Measurements from ENCODE around the gene DBNDD1. TPM values are rescaled to one million over a fixed set of nuclear protein-coding genes. Genes with fewer than 3 reads are reported as not detected.
"Not testable (repeated sequence)": the region's sequence is repeated elsewhere in the genome, so short reads cannot be mapped to it uniquely, and the experiment has no call there.

Gene DBNDD1
- total RNA-seq, 1 experiment from 2014 or later, result 64.6 TPM

DNA sequence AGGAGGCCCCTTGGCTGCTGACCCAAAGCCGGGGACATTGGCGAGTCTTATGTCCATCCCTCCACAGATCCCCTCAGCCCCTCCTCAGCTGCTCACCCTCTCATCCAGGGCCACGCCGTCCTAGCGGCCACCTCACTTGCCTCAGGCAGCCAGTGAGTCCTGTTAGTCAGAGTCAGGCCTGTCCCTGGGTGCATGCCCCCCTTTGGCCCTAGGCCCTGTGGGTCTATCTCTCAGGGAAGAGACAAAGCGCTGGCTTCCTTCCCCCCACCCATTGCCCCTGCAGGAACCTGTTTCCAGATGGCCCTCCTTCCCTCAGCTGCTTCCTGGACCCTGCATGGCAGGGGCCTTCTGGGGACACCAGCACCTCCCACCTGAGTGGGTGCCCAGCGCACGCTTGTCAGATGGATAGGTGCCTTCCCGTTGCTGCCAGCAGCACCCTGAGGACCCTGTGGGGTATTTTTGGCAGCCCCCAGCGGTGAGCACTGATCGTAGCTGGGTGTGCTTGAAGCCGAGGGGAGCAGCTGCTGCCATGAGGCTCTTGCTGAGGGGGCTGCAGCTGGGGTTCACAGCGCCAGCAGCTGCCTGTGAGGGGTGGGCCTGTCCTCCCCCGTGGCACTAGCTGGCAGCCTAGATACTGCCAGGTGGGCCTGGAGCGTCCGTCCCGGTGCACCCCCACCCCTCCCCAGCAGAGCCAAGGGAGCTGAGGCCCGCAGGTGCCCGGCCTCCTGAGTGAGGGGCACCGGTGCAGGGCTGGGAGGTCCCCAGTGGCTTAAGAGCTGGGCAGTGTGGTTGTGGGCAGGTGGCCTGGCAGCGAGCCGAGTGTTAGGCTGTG is 8.4 kb downstream of the DBNDD1 start:
- ChIA-PET POLR2A (no interaction called here), CTCF (no interaction called here)
- DNase-seq, result no peak
- Mint-ChIP-seq H3K9me3 (ENCODE audit: unreplicated experiment) (no peaks in the 10 kb centered on the region), H3K27ac (ENCODE audit: unreplicated experiment) (no peak overlapping the region), H3K4me1 (ENCODE audit: low read depth, unreplicated experiment) (no peaks in the 10 kb centered on the region), H3K27me3 (ENCODE audit: insufficient read depth, unreplicated experiment) (no peaks in the 10 kb centered on the region), H3K36me3 (ENCODE audit: insufficient read depth, unreplicated experiment) (peaks cover 56% of the 10 kb centered on the region), H3K4me3 (ENCODE audit: unreplicated experiment) (no peak overlapping the region)
- Histone ChIP-seq H3K4me1 (0 out of 2 replicates have a peak, but pooled peaks cover 7% of the 10 kb centered on the region), H3K36me3 (ENCODE audit: control insufficient read depth, insufficient read depth, low read length) (peaks cover 1% of the 10 kb centered on the region; the same call in 1 of the 2 replicates), H3K4me3 (ENCODE audit: low read depth, low read length) (no peak overlapping the region), H3K27me3 (replicated peaks; ENCODE audit: control insufficient read depth, insufficient read depth, low read length) (no peaks in the 10 kb centered on the region), H3K9me3 (no peaks in the 10 kb centered on the region)
- intact Hi-C loops (cut with micrococcal nuclease; ENCODE audit: unreplicated experiment), result no loop called here
- no TSS peak for BruUV-seq (replicated peaks)
- no peak for TF ChIP-seq CTCF (IDR thresholded peaks at IDR 0.05; ENCODE audit: insufficient read depth in 1 of 2, low read depth in 1 of 2, low read length in 1 of 2, severe bottlenecking in 1 of 2, unreplicated experiment in 1 of 2)

DNA sequence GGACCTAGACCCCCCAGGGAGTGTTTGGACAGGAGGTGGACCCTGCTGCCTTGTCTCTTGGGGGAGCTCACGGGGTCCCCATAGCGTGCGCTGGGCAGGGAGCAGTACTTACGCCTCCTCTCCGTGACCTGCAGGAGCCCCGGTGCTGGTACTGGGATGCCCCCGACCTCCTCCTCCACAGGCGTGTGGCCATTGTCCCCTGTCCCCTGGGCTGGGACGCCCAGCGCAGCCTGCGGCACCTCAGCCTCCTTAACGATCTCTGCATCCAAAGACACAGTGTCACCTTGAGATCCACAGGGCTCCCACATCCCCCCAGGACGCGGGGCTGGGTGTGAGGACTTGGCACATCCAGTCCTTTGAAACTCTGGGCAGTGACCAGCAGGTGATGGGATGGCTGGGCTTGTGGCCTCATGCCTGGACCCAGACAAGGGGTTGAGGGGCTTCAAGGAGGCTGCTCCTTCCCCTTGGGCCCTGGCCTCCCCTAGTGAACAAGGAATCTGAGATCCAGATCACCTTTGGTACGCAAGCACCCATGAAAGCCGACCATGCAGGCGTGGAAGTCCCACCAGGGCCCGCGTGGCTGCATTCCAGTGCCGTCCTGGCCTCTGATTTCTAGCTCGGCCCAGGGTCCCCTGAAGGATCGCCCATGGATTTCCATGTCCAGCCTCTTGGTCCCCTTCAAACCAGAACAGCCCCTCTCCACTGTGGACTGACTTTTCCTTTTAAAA is 9.9 kb downstream of the DBNDD1 start:
- Histone ChIP-seq H3K9me3 (no peaks in the 10 kb centered on the region), H3K36me3 (ENCODE audit: control insufficient read depth, insufficient read depth, low read length) (0 out of 2 replicates have a peak, but pooled peaks cover 1% of the 10 kb centered on the region), H3K27me3 (replicated peaks; ENCODE audit: control insufficient read depth, insufficient read depth, low read length) (no peaks in the 10 kb centered on the region), H3K4me3 (ENCODE audit: low read depth, low read length) (no peak overlapping the region), H3K4me1 (0 out of 2 replicates have a peak, but pooled peaks cover 7% of the 10 kb centered on the region)
- ChIA-PET CTCF (no interaction called here), POLR2A (interaction anchor here (1.0 kb wide), 1 partner anchor 37 kb away, joined by 3 read pairs; no protein-coding TSS in a partner anchor)
- H3K4me1 Mint-ChIP-seq (ENCODE audit: low read depth, unreplicated experiment), result no peaks in the 10 kb centered on the region
- no peaks in the 10 kb centered on the region for H3K9me3 Mint-ChIP-seq (ENCODE audit: unreplicated experiment)
- no TSS peak for BruUV-seq (replicated peaks)
- peaks cover 59% of the 10 kb centered on the region for H3K36me3 Mint-ChIP-seq (ENCODE audit: insufficient read depth, unreplicated experiment)
- no peak for DNase-seq
- intact Hi-C loops (cut with micrococcal nuclease; ENCODE audit: unreplicated experiment), result no loop called here
- no peak overlapping the region for H3K27ac Mint-ChIP-seq (ENCODE audit: unreplicated experiment)
- TF ChIP-seq CTCF (IDR thresholded peaks at IDR 0.05; ENCODE audit: insufficient read depth in 1 of 2, low read depth in 1 of 2, low read length in 1 of 2, severe bottlenecking in 1 of 2, unreplicated experiment in 1 of 2), result no peak
- H3K4me3 Mint-ChIP-seq (ENCODE audit: unreplicated experiment), result no peak overlapping the region
- no peaks in the 10 kb centered on the region for H3K27me3 Mint-ChIP-seq (ENCODE audit: insufficient read depth, unreplicated experiment)

- intact Hi-C loops (cut with micrococcal nuclease; ENCODE audit: unreplicated experiment), result no loop called here
- H3K27me3 ChIP-seq (replicated peaks; ENCODE audit: control insufficient read depth, insufficient read depth, low read length), result no peaks in the 10 kb centered on the region
- ChIA-PET CTCF (no interaction called here), POLR2A (interaction anchor here (0.6 to 1.0 kb wide), 2 partner anchors 35 to 36 kb away, joined by 3 read pairs; no protein-coding TSS in a partner anchor)
- no peak overlapping the region for H3K4me3 ChIP-seq (ENCODE audit: low read depth, low read length)
- Mint-ChIP-seq H3K4me1 (ENCODE audit: low read depth, unreplicated experiment) (no peaks in the 10 kb centered on the region), H3K27ac (ENCODE audit: unreplicated experiment) (no peak overlapping the region), H3K27me3 (ENCODE audit: insufficient read depth, unreplicated experiment) (no peaks in the 10 kb centered on the region), H3K9me3 (ENCODE audit: unreplicated experiment) (no peaks in the 10 kb centered on the region), H3K36me3 (ENCODE audit: insufficient read depth, unreplicated experiment) (peaks cover 57% of the 10 kb centered on the region), H3K4me3 (ENCODE audit: unreplicated experiment) (no peak overlapping the region)
- 0 out of 2 replicates have a peak, but pooled peaks cover 7% of the 10 kb centered on the region for H3K4me1 ChIP-seq
- no peak for TF ChIP-seq CTCF (IDR thresholded peaks at IDR 0.05; ENCODE audit: insufficient read depth in 1 of 2, low read depth in 1 of 2, low read length in 1 of 2, severe bottlenecking in 1 of 2, unreplicated experiment in 1 of 2)
- 0 out of 2 replicates have a peak, but pooled peaks cover 1% of the 10 kb centered on the region for H3K36me3 ChIP-seq (ENCODE audit: control insufficient read depth, insufficient read depth, low read length)
- no peak for DNase-seq
- no peaks in the 10 kb centered on the region for H3K9me3 ChIP-seq
- BruUV-seq (replicated peaks), result no TSS peak
Observed at GRCh38 chr16:90008708-90009145, 10.5 kb downstream of the DBNDD1 start.

- POLR2A ChIA-PET; H3K27me3 ChIP-seq (replicated peaks; ENCODE audit: control insufficient read depth, insufficient read depth, low read length); H3K9me3 ChIP-seq; H3K9me3 Mint-ChIP-seq (ENCODE audit: unreplicated experiment); intact Hi-C loops (cut with micrococcal nuclease; ENCODE audit: unreplicated experiment); H3K36me3 ChIP-seq (ENCODE audit: control insufficient read depth, insufficient read depth, low read length); H3K27ac Mint-ChIP-seq (ENCODE audit: unreplicated experiment); DNase-seq; H3K4me3 Mint-ChIP-seq (ENCODE audit: unreplicated experiment); CTCF ChIA-PET; BruUV-seq (replicated peaks); H3K4me3 ChIP-seq (ENCODE audit: low read depth, low read length); H3K4me1 ChIP-seq; H3K4me1 Mint-ChIP-seq (ENCODE audit: low read depth, unreplicated experiment); H3K27me3 Mint-ChIP-seq (ENCODE audit: insufficient read depth, unreplicated experiment): not testable (repeated sequence)
- H3K36me3 Mint-ChIP-seq (ENCODE audit: insufficient read depth, unreplicated experiment), result peaks cover 48% of the 10 kb centered on the region
Observed at GRCh38 chr16:90007635-90008234, 11.5 kb downstream of the DBNDD1 start.
